Activated CD8-positive, alpha-beta memory T cell treated with anti-CD3 and anti-CD28 coated beads, Interleukin-2, amount 10 ng/mL, durations not matched to agents 7 days and 5 days (primary cell): ENCODE results near the gene TGM4. TPM values are rescaled to one million over a fixed set of nuclear protein-coding genes. Genes with fewer than 3 reads are reported as not detected.
A peak's percentile ranks its signal among the peaks of the same experiment; 100 is the strongest.
"Not testable (repeated sequence)": the region's sequence is repeated elsewhere in the genome, so short reads cannot be mapped to it uniquely, and the experiment has no call there.

ENCODE experiments used
- ATAC-seq: fragments of 150-1000 bp; cut with Tn5 transposase; one replicate; pipeline ENCODE4 v1.10.0; 2021; ENCODE audit warnings: moderate library complexity
- CTCF ChIA-PET: fragments of 350-600 bp; sonication (Branson Sonifier 250); formaldehyde crosslinking; loops from one replicate; lab custom pipeline; 2021; ENCODE audit warnings: antibody characterized with exemption; lab: Charles Lee
- DNase-seq: peaks from one replicate; pipeline ENCODE4 v3.0.0-alpha.2; 2020
- H3K27ac Mint-ChIP-seq: one replicate; pipeline ENCODE4 v1.8.0; 2021; ENCODE audit warnings: mild to moderate bottlenecking, mixed read lengths
- H3K27me3 Mint-ChIP-seq: one replicate; pipeline ENCODE4 v1.8.0; 2021; ENCODE audit warnings: mixed read lengths
- H3K36me3 Mint-ChIP-seq: one replicate; pipeline ENCODE4 v1.8.0; 2021; ENCODE audit warnings: mild to moderate bottlenecking, mixed read lengths
- H3K4me1 Mint-ChIP-seq: one replicate; pipeline ENCODE4 v1.8.0; 2021; ENCODE audit warnings: mixed read lengths
- H3K4me3 Mint-ChIP-seq: one replicate; pipeline ENCODE4 v1.8.0; 2021; ENCODE audit warnings: mild to moderate bottlenecking, moderate library complexity, mixed read lengths
- H3K9me3 Mint-ChIP-seq: one replicate; pipeline ENCODE4 v1.8.0; 2022; ENCODE audit warnings: low read depth, mixed read lengths
- total RNA-seq, 2 experiments: library from RNA; stranded (reverse); gene quantifications; one replicate each; pipeline ENCODE4 v1.2.3, GENCODE V29; 2021

Gene TGM4
- total RNA-seq, 2 experiments from 2014 or later: not detected

DNA sequence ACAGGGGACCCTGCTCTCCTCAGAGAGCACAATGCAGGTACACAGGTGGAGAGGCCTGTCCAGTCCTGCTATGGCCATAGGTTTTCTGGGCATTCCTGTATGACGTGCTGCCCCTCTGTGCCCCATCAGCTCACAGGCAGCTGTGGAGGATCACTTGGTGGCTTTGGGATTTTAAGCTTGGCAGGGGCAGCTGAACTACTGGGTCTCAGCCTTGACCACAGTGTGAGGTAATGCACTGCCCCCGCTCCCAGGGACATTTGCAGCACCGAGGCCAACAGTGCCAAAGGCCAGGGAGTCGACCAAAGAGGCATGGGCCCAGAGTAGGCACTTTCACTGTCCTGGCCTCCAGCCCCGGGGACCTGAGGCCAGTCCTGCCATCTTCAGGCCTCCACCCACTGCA, 55.4 kb downstream of the TGM4 start:
- H3K36me3 Mint-ChIP-seq: peaks cover 21% of the 10 kb centered on the region
- H3K27me3 Mint-ChIP-seq: no peaks in the 10 kb centered on the region
- no peak overlapping the region for H3K27ac Mint-ChIP-seq
- H3K4me3 Mint-ChIP-seq: no peak overlapping the region
- ATAC-seq (no peak), DNase-seq (no peak)
- H3K9me3 Mint-ChIP-seq: no peaks in the 10 kb centered on the region
- CTCF ChIA-PET: no interaction called here
- peaks cover 11% of the 10 kb centered on the region for H3K4me1 Mint-ChIP-seq

GRCh38 chr3:44930911-44931310, 56.5 kb downstream of the TGM4 start:
- no peak overlapping the region for H3K4me3 Mint-ChIP-seq
- CTCF ChIA-PET: interaction anchor here (1.5 kb wide), 1 partner anchor 17 kb away, joined by 4 read pairs; no protein-coding TSS in a partner anchor
- no peak overlapping the region for H3K27ac Mint-ChIP-seq
- DNase-seq (no peak), ATAC-seq (no peak)
- peaks cover 25% of the 10 kb centered on the region for H3K36me3 Mint-ChIP-seq
- H3K4me1 Mint-ChIP-seq: peaks cover 11% of the 10 kb centered on the region
- H3K27me3 Mint-ChIP-seq: no peaks in the 10 kb centered on the region
- H3K9me3 Mint-ChIP-seq: no peaks in the 10 kb centered on the region

DNA sequence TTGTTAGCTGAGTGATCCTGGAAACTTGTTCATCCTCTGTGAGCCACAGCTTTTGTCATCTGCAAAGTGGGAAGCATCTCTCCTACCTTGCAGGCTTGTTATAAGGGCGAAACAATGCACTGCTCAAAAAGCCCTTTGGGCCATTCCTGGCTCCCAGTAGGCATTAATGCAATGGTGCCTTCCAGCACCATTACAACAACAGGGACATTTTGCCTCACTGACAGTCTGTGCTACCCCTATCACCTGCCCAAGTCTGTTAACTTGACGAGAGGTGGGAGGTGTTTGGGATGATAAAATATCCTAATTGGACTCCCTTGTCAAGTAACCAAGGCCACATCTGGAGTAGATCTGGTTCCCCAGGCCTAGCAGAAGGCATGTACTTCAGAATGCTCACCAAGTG, 57.4 kb downstream of the TGM4 start:
- H3K36me3 Mint-ChIP-seq: peaks cover 26% of the 10 kb centered on the region
- CTCF ChIA-PET: interaction anchor here (1.5 kb wide), 1 partner anchor 18 kb away, joined by 4 read pairs; no protein-coding TSS in a partner anchor
- ATAC-seq (no peak), DNase-seq (no peak)
- no peaks in the 10 kb centered on the region for H3K27me3 Mint-ChIP-seq
- H3K4me1 Mint-ChIP-seq: peaks cover 11% of the 10 kb centered on the region
- no peak overlapping the region for H3K27ac Mint-ChIP-seq
- H3K9me3 Mint-ChIP-seq: no peaks in the 10 kb centered on the region
- H3K4me3 Mint-ChIP-seq: no peak overlapping the region

DNA sequence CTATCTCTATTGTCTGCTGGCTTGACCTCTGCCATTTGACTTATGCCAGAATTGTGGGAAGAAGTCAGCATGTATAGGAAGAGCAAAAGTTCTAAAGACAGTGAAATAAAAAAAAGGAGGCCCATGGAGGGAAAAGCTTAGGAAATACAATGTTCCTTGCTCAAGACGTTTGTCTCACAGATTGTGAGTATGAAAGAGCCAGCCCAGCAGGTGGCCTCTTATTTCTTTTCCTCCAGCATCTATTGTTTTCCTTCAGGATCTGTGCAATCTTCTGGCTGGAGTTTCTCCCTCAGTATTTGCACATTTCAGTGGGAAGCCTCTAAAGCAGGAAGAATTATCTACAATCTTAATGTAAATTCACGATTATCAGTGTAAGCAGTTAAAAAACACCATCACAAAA, 57.9 kb downstream of the TGM4 start:
- Mint-ChIP-seq H3K4me3 (no peak overlapping the region), H3K36me3 (peaks cover 26% of the 10 kb centered on the region), H3K9me3 (no peaks in the 10 kb centered on the region), H3K4me1 (peaks cover 11% of the 10 kb centered on the region), H3K27ac (no peak overlapping the region), H3K27me3 (no peaks in the 10 kb centered on the region)
- CTCF ChIA-PET: no interaction called here
- no peak for DNase-seq
- ATAC-seq: no peak

DNA sequence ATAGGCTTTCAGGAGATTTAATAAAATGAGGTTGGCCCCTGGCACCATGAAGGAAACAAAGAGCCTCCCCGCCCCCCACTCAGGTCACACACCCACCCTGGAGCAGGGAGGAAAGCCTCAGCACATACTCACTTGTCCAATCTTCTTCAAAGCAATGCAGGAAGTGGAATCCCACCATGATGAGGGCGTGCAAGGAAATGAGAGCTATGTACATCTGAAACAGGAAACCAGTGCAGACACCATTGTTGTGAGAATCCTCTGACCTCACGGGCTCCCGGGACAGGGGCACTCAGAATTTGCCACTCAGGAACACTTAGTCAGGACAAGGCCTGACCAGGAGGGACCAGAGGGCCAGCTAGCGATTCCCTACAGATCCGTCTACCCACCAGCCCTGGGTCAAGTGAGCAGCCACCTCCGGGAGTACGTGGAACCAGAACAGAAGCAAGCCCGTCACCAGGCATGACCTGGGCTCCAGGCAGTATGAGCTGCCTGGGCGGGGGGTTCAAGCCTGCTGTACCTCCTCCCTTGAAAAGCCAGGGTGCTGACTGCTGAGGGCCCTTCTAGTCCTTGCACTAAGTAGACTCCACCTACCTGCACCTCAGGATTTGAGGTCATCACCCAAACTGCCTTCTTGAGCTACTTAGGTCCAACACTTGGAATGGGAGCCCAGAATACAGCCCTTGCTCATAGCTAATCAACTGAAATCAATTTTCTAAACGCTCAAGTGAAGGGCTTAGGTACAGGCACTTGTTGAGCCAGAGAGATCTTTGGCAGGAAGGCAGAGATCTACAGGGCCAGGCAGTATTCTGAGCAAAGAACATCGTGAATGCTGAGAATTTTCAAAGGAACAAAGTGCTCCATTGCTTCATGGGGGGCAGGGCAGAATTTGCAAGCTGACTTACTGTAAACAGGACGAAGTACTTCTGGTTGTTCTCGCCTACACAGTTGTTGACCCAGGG, 58.9 kb downstream of the TGM4 start:
- CTCF ChIA-PET: interaction anchor here (1.9 kb wide), 1 partner anchor 14 kb away, joined by 4 read pairs; no protein-coding TSS in a partner anchor
- Mint-ChIP-seq H3K27ac (no peak overlapping the region), H3K27me3 (no peaks in the 10 kb centered on the region), H3K4me3 (no peak overlapping the region), H3K4me1 (peaks cover 11% of the 10 kb centered on the region), H3K9me3 (no peaks in the 10 kb centered on the region), H3K36me3 (peaks cover 29% of the 10 kb centered on the region)
- DNase-seq (no peak), ATAC-seq (no peak)

GRCh38 chr3:44939581-44940036, 65.2 kb downstream of the TGM4 start:
- no peaks in the 10 kb centered on the region for H3K9me3 Mint-ChIP-seq
- H3K4me1 Mint-ChIP-seq: no peaks in the 10 kb centered on the region
- H3K4me3 Mint-ChIP-seq: no peak overlapping the region
- ATAC-seq (no peak), DNase-seq (no peak)
- CTCF ChIA-PET: no interaction called here
- H3K36me3 Mint-ChIP-seq: peaks cover 16% of the 10 kb centered on the region
- no peaks in the 10 kb centered on the region for H3K27me3 Mint-ChIP-seq
- H3K27ac Mint-ChIP-seq: no peak overlapping the region

- H3K27me3 Mint-ChIP-seq: no peaks in the 10 kb centered on the region
Observed at GRCh38 chr3:44942202-44942921, 68.0 kb downstream of the TGM4 start.

GRCh38 chr3:44948239-44948638, 73.8 kb downstream of the TGM4 start:
- Mint-ChIP-seq H3K9me3 (no peaks in the 10 kb centered on the region), H3K4me1 (no peaks in the 10 kb centered on the region), H3K4me3 (no peak overlapping the region), H3K27ac (no peak overlapping the region), H3K27me3 (no peaks in the 10 kb centered on the region), H3K36me3 (peaks cover 4% of the 10 kb centered on the region)
- DNase-seq (no peak), ATAC-seq (no peak)
- CTCF ChIA-PET: interaction anchor here (0.6 kb wide), 1 partner anchor 501 kb away, joined by 3 read pairs; no protein-coding TSS in a partner anchor

More at GRCh38 chr3:44942202-44942921, 68.0 kb downstream of the TGM4 start:
- CTCF ChIA-PET: no interaction called here
- H3K4me3 Mint-ChIP-seq: no peak overlapping the region
- no peaks in the 10 kb centered on the region for H3K4me1 Mint-ChIP-seq
- H3K36me3 Mint-ChIP-seq: peaks cover 7% of the 10 kb centered on the region
- H3K9me3 Mint-ChIP-seq: no peaks in the 10 kb centered on the region
- no peak for ATAC-seq
- no peak for DNase-seq
- no peak overlapping the region for H3K27ac Mint-ChIP-seq

DNA sequence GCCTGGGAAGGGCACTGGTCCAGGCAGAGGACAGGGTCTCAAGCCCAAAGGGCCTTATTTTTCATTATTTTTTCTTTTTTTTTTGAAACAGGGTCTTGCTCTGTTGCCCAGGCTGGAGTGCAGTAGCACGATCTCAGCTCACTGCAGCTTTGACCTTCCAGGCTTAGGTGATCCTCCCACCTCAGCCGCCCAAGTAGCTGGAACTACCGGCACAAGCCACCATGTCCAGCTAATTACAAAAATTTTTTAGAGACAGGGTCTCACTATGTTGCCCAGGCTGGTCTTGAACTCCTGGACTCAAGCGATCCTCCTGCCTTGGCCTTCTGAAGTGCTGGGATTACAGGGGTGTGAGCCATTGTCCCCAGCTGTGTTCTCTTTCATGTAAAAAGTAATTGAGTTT, 75.4 kb downstream of the TGM4 start:
- ATAC-seq, H3K36me3 Mint-ChIP-seq, H3K27ac Mint-ChIP-seq, H3K9me3 Mint-ChIP-seq, H3K4me1 Mint-ChIP-seq, H3K4me3 Mint-ChIP-seq, H3K27me3 Mint-ChIP-seq, DNase-seq: not testable (repeated sequence)
- CTCF ChIA-PET: interaction anchor here (1.3 kb wide), 1 partner anchor 35 kb away, joined by 3 read pairs; no protein-coding TSS in a partner anchor

- Mint-ChIP-seq H3K27me3 (no peaks in the 10 kb centered on the region), H3K4me1 (peaks cover 4% of the 10 kb centered on the region), H3K4me3 (no peak overlapping the region), H3K36me3 (peaks cover 4% of the 10 kb centered on the region), H3K9me3 (no peaks in the 10 kb centered on the region), H3K27ac (no peak overlapping the region)
- DNase-seq (no peak), ATAC-seq (no peak)
- CTCF ChIA-PET: no interaction called here
Observed at GRCh38 chr3:44950275-44950734, 75.9 kb downstream of the TGM4 start.

DNA sequence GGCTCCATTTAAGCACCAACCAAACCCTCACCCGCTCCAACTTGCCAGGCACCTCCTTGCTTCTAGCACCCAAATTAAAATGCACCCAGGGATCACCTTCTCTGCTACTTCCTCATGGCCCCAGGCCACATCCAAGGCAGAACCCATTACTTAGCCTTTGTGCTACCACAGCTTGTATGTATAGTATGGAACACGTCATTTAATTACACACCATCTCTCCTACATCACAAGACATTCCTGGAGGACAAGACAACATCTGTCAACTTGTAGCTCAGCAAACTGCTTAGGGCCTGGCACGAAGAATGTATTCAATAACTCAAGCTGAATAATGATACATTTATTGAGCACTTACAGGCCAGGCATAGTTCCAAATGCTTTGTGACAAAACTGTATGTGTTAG, 78.3 kb downstream of the TGM4 start:
- CTCF ChIA-PET: no interaction called here
- ATAC-seq: no peak
- peaks cover 9% of the 10 kb centered on the region for H3K4me1 Mint-ChIP-seq
- no peaks in the 10 kb centered on the region for H3K27me3 Mint-ChIP-seq
- no peak for DNase-seq
- H3K4me3 Mint-ChIP-seq: no peak overlapping the region
- no peaks in the 10 kb centered on the region for H3K9me3 Mint-ChIP-seq
- H3K36me3 Mint-ChIP-seq: peaks cover 7% of the 10 kb centered on the region
- no peak overlapping the region for H3K27ac Mint-ChIP-seq

DNA sequence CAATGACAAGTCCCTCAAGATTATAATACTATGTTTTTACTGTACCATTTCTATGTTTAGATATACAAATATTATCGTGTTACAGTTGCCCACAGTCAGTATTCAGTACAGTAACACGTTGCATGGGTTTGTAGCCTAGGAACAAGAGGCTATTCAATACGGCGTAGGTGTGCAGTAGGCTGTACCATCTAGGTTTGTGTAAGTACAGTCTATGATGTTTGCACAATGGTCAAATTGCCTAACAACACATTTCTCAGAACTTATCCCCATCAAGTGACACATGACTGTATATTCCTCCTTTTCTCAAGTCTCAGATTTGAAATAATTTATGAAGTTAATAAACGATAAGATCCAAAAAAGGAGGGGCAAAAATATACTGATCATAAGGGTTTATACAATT, 79.9 kb downstream of the TGM4 start:
- CTCF ChIA-PET: no interaction called here
- Mint-ChIP-seq H3K27me3 (no peaks in the 10 kb centered on the region), H3K36me3 (peaks cover 9% of the 10 kb centered on the region), H3K4me1 (peaks cover 9% of the 10 kb centered on the region), H3K9me3 (no peaks in the 10 kb centered on the region), H3K27ac (no peak overlapping the region), H3K4me3 (no peak overlapping the region)
- ATAC-seq: no peak
- DNase-seq: no peak

- no peak overlapping the region for H3K27ac Mint-ChIP-seq
- peaks cover 9% of the 10 kb centered on the region for H3K4me1 Mint-ChIP-seq
- no peaks in the 10 kb centered on the region for H3K9me3 Mint-ChIP-seq
- H3K36me3 Mint-ChIP-seq: peaks cover 9% of the 10 kb centered on the region
- no peak for DNase-seq
- peak; percentile 49 for ATAC-seq
- CTCF ChIA-PET: interaction anchor here (0.7 kb wide), 1 partner anchor 14 kb away, joined by 3 read pairs; no protein-coding TSS in a partner anchor
- H3K4me3 Mint-ChIP-seq: no peak overlapping the region
- H3K27me3 Mint-ChIP-seq: no peaks in the 10 kb centered on the region
Observed at GRCh38 chr3:44954962-44955361, 80.6 kb downstream of the TGM4 start.
